GM12892 (cell line): Measurements from ENCODE around the gene ZBTB7C.

Source experiments
- POLR2A ChIP-seq: IDR thresholded peaks from 2 replicates; pipeline ENCODE4 v1.6.1; 2011; ENCODE audit warnings: low read depth, low read length, control low read depth
- TAF1 ChIP-seq: IDR thresholded peaks from 2 replicates; pipeline ENCODE4 v1.6.1; 2011; ENCODE audit warnings: low read depth, mild to moderate bottlenecking, control low read depth, low read length, borderline replicate concordance

- TF ChIP-seq TAF1 (no peak), POLR2A (no peak)
These were observed 255.3 kb downstream of the ZBTB7C start for GRCh38 chr18:48153613-48154481.
